Activated CD8-positive, alpha-beta T cell treated with anti-CD3 and anti-CD28 coated beads for 36 hours (primary cell): ENCODE data around the gene UBE2G2. TPM values are rescaled to one million over a fixed set of nuclear protein-coding genes. Genes with fewer than 3 reads are reported as not detected.

Source experiments
- ATAC-seq: fragments of 200-7000 bp; cut with Tn5 transposase; one replicate; pipeline ENCODE4 v1.10.0; 2021; ENCODE audit warnings: mild to moderate bottlenecking, moderate library complexity
- CTCF ChIA-PET: fragments of 350-600 bp; sonication (Branson Sonifier 250); formaldehyde crosslinking; loops from one replicate; lab custom pipeline; 2021; ENCODE audit warnings: antibody characterized with exemption; lab: Charles Lee
- POLR2A ChIA-PET: fragments of 350-600 bp; sonication (Branson Sonifier 250); formaldehyde crosslinking; loops from one replicate; lab custom pipeline; 2021; ENCODE audit warnings: antibody characterized with exemption; lab: Charles Lee
- DNase-seq: peaks from one replicate; pipeline ENCODE4 v3.0.0-alpha.2; 2020
- H3K27ac Mint-ChIP-seq: one replicate; pipeline ENCODE4 v1.8.0; 2021; ENCODE audit warnings: mild to moderate bottlenecking, mixed read lengths
- H3K27me3 Mint-ChIP-seq: one replicate; pipeline ENCODE4 v1.8.0; 2021; ENCODE audit warnings: mixed read lengths
- H3K36me3 Mint-ChIP-seq: one replicate; pipeline ENCODE4 v1.8.0; 2021; ENCODE audit warnings: low read depth, mixed read lengths
- H3K4me1 Mint-ChIP-seq: one replicate; pipeline ENCODE4 v1.8.0; 2021; ENCODE audit warnings: low read depth, mixed read lengths
- H3K4me3 Mint-ChIP-seq: one replicate; pipeline ENCODE4 v1.8.0; 2021; ENCODE audit warnings: mild to moderate bottlenecking, moderate library complexity, mixed read lengths
- H3K9me3 Mint-ChIP-seq: one replicate; pipeline ENCODE4 v1.8.0; 2021; ENCODE audit warnings: mixed read lengths
- intact Hi-C: fragments of 100-400 bp; cut with micrococcal nuclease; formaldehyde crosslinking; loops from one replicate; pipeline ENCODE4 v1.10.0; 2022
- total RNA-seq, 2 experiments: library from RNA; stranded (reverse); gene quantifications; one replicate each; pipeline ENCODE4 v1.2.3, GENCODE V29; 2021
- TF ChIP-seq, protein P1 (sequence below): fragments of 200-600 bp; IDR thresholded peaks from one replicate; pipeline ENCODE4 v1.8.0; 2022; ENCODE audit warnings: antibody characterized with exemption, mild to moderate bottlenecking

The UBE2G2 gene
- total RNA-seq, 2 experiments from 2014 or later = 113 to 115 TPM

DNA sequence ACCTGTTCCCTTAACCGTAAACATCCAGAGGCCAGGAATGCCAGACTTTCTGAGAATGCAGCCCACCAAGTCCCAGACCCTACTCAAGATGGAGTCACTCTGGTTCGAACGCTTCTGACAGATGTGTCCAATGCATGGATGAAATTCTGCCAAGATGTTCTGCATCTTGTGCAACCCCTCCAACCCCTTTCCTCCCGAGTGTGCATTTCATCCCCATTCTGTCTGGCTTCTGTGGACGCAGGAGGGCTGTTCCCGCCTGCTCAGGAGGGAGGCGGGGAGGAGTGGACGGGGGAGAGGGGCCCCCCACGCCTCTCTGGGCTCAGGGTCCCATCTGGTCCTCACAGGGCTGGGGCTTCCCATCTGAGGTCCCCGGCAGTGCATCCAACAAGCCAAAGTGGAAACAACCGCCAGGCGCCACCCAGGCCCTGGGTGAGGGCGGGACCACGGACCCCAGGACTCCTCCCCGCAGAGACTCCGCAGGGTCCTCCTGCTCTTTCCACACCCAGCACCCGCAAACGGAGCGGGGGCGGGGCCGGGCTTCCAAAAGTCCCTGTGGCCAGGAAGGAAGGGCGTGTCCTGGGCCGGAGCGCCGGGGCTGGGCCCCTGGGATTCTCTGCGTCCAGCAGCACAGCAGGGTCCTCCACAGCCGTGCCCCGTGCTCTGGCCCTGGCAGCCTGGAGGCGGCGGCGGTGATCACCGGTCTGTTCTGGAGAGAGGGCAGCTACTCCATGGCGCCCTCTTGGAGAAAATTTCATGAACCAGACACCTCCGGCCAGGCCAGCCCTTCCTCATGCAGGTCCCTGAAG, 44.0 kb upstream of the UBE2G2 start:
- H3K9me3 Mint-ChIP-seq = no peaks in the 10 kb centered on the region
- intact Hi-C loops = no loop called here
- peak; percentile 75 for DNase-seq
- peaks cover 19% of the 10 kb centered on the region for H3K4me1 Mint-ChIP-seq
- H3K27ac Mint-ChIP-seq = peak overlapping the region; percentile 53
- TF ChIP-seq, protein P1, sequence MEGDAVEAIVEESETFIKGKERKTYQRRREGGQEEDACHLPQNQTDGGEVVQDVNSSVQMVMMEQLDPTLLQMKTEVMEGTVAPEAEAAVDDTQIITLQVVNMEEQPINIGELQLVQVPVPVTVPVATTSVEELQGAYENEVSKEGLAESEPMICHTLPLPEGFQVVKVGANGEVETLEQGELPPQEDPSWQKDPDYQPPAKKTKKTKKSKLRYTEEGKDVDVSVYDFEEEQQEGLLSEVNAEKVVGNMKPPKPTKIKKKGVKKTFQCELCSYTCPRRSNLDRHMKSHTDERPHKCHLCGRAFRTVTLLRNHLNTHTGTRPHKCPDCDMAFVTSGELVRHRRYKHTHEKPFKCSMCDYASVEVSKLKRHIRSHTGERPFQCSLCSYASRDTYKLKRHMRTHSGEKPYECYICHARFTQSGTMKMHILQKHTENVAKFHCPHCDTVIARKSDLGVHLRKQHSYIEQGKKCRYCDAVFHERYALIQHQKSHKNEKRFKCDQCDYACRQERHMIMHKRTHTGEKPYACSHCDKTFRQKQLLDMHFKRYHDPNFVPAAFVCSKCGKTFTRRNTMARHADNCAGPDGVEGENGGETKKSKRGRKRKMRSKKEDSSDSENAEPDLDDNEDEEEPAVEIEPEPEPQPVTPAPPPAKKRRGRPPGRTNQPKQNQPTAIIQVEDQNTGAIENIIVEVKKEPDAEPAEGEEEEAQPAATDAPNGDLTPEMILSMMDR = peak; percentile 75
- peak overlapping the region; percentile 71 for H3K4me3 Mint-ChIP-seq
- peak; percentile 87 for ATAC-seq
- H3K27me3 Mint-ChIP-seq = no peaks in the 10 kb centered on the region
- CTCF ChIA-PET = interaction anchor here (0.8 to 2.0 kb wide), 6 partner anchors 9 to 335 kb away, joined by 3 to 12 read pairs (median 6); partner anchors contain the start of genes PTTG1IP and UBE2G2
- H3K36me3 Mint-ChIP-seq = peaks cover 5% of the 10 kb centered on the region
- POLR2A ChIA-PET = interaction anchor here (0.6 to 1.0 kb wide), 3 partner anchors 10 to 223 kb away, joined by 3 read pairs; no protein-coding TSS in a partner anchor

DNA sequence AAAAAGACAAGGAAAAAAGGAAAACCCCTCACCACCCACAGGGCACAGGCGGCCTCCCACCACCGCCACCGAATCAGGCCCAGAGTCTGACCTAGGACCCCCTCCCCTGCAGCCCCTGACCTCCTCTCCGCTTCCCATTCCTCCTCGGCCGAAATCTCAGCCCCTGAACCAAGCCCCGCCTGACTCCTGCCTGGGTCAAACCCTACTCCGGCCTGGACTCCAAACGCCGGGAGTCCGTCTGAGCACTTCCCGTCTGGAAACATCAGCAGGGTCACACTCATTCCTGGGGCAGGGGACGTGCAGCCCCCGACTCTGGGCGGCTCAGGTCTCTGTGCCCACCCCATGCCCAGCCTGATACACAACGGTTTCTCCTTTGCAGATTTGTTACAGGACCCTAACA, 42.6 kb upstream of the UBE2G2 start:
- intact Hi-C loops = no loop called here
- no peaks in the 10 kb centered on the region for H3K9me3 Mint-ChIP-seq
- no peak overlapping the region for H3K27ac Mint-ChIP-seq
- H3K36me3 Mint-ChIP-seq = peaks cover 3% of the 10 kb centered on the region
- DNase-seq (no peak), ATAC-seq (no peak)
- ChIA-PET POLR2A (no interaction called here), CTCF (no interaction called here)
- TF ChIP-seq, protein P1 = no peak
- H3K27me3 Mint-ChIP-seq = no peaks in the 10 kb centered on the region
- H3K4me1 Mint-ChIP-seq = peaks cover 19% of the 10 kb centered on the region
- no peak overlapping the region for H3K4me3 Mint-ChIP-seq

- DNase-seq (no peak), ATAC-seq (no peak)
- no peaks in the 10 kb centered on the region for H3K36me3 Mint-ChIP-seq
- no peaks in the 10 kb centered on the region for H3K9me3 Mint-ChIP-seq
- intact Hi-C loops = no loop called here
- ChIA-PET POLR2A (interaction anchor here (0.6 kb wide), 1 partner anchor 46 kb away, joined by 3 read pairs; no protein-coding TSS in a partner anchor), CTCF (no interaction called here)
- no peak overlapping the region for H3K27ac Mint-ChIP-seq
- H3K4me3 Mint-ChIP-seq = no peak overlapping the region
- TF ChIP-seq, protein P1 = no peak
- no peaks in the 10 kb centered on the region for H3K27me3 Mint-ChIP-seq
- H3K4me1 Mint-ChIP-seq = peaks cover 19% of the 10 kb centered on the region
Measured at GRCh38 chr21:44842721-44843445, 41.3 kb upstream of the UBE2G2 start.

GRCh38 chr21:44842087-44842486, 40.5 kb upstream of the UBE2G2 start:
- Mint-ChIP-seq H3K36me3 (no peaks in the 10 kb centered on the region), H3K4me3 (no peak overlapping the region), H3K4me1 (peaks cover 14% of the 10 kb centered on the region), H3K9me3 (no peaks in the 10 kb centered on the region), H3K27me3 (no peaks in the 10 kb centered on the region), H3K27ac (no peak overlapping the region)
- ATAC-seq (no peak), DNase-seq (no peak)
- intact Hi-C loops = no loop called here
- POLR2A ChIA-PET = interaction anchor here (0.6 kb wide), 1 partner anchor 45 kb away, joined by 3 read pairs; no protein-coding TSS in a partner anchor
- TF ChIP-seq, protein P1 = no peak
- CTCF ChIA-PET = no interaction called here
